Transverse colon (tissue), 4 donors: Measurements from ENCODE around the gene BRMS1.

Experiments
- EP300 ChIP-seq: sonication (generic); formaldehyde crosslinking; IDR thresholded peaks from one replicate; pipeline ENCODE4 v1.6.1; 2017; ENCODE audit warnings: antibody characterized with exemption, low read depth
- POLR2A ChIP-seq: fragments of 450-650 bp; IDR thresholded peaks from one replicate; pipeline ENCODE4 v1.6.1; 2016; ENCODE audit warnings: antibody characterized with exemption, mild to moderate bottlenecking, moderate library complexity
- POLR2AphosphoS5 ChIP-seq, 3 donors: sonication (generic); formaldehyde crosslinking; IDR thresholded peaks; one replicate each; pipeline ENCODE4 v1.6.1; 2016; ENCODE audit warnings: antibody characterized with exemption in 3 of 3
- TF ChIP-seq, protein P1 (sequence below), 5 experiments: fragments of 200-600 bp in 3 of 5; fragments of 450-650 bp in 2 of 5; sonication (generic) in 3 of 5; IDR thresholded peaks; 1 replicate in 2 of 5; 2 replicates in 3 of 5; pipeline ENCODE4 v1.5.1; 2016 to 2017; ENCODE audit warnings: antibody characterized with exemption in 5 of 5, inconsistent platforms in 3 of 5, mild to moderate bottlenecking in 2 of 5, moderate library complexity in 1 of 5

DNA sequence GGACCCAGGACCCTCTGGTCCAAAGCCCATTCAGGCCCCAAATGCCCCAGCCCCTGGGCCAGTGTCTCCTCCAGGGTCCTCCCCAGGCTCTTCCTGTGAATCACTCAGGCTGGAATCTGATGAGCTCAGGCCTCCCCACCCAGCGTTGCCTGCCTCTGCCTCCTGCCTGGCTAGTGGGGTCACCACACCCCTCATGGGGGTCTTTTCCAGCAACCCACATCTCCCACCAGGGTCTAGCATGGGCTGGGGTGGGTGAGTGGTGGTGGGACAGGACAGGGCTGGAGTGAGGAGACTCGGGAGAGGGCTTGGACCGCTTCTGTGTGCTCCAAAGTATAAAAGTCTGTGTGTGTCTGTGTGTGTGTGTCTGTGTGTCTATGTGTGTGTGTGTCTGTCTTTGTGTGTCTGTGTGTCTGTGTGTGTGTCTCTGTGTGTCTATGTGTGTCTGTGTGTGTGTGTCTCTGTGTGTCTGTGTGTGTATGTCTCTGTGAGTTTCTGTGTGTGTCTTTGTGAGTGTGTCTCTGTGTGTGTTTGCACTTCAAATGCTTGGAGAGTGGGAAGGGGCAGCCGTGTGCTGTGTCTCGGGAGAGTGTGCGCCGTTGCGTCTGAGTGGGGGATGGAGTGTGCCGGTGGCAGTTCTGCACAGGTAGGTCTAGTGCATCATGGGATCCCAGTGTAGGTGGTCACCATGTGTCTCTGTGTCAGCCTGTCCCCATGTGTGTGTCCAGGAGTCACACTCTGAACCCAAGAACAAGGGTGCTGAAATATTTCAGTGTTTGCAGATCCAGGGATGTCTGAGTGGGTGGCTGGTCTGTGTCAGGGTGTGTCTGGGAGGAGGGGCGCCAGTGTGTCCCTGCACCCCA lies 17.5 kb downstream of the BRMS1 start:
- TF ChIP-seq, protein P1, sequence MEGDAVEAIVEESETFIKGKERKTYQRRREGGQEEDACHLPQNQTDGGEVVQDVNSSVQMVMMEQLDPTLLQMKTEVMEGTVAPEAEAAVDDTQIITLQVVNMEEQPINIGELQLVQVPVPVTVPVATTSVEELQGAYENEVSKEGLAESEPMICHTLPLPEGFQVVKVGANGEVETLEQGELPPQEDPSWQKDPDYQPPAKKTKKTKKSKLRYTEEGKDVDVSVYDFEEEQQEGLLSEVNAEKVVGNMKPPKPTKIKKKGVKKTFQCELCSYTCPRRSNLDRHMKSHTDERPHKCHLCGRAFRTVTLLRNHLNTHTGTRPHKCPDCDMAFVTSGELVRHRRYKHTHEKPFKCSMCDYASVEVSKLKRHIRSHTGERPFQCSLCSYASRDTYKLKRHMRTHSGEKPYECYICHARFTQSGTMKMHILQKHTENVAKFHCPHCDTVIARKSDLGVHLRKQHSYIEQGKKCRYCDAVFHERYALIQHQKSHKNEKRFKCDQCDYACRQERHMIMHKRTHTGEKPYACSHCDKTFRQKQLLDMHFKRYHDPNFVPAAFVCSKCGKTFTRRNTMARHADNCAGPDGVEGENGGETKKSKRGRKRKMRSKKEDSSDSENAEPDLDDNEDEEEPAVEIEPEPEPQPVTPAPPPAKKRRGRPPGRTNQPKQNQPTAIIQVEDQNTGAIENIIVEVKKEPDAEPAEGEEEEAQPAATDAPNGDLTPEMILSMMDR (IDR thresholded peaks at IDR 0.05), result no peak
- no peak for TF ChIP-seq POLR2A
- TF ChIP-seq EP300, result no peak
- TF ChIP-seq POLR2AphosphoS5 (IDR thresholded peaks at IDR 0.05), result no peak
